Body of pancreas (tissue), 4 donors: ENCODE results near the gene PRR16. TPM values are rescaled to one million over a fixed set of nuclear protein-coding genes. Genes with fewer than 3 reads are reported as not detected.

Experiments used
- ATAC-seq: fragments of 150-250 bp; one replicate; pipeline ENCODE4 v1.9.1; 2016
- DNase-seq, 4 donors: peaks; one replicate each; pipeline ENCODE4 v3.0.0-alpha.2; 2019
- H3K27ac ChIP-seq, 4 donors: fragments of 200-600 bp; sonication (generic); 1 replicate in 3 of 4; 2 replicates in 1 of 4; pipeline versions ENCODE4 v1.5.1 to v1.6.1; 2016 to 2019; ENCODE audit warnings: mild to moderate bottlenecking in 1 of 4, mixed read lengths in 1 of 4, moderate library complexity in 1 of 4
- H3K27me3 ChIP-seq, 2 donors: fragments of 200-600 bp; sonication (generic); one replicate each; pipeline ENCODE4 v1.6.0; 2016; ENCODE audit warnings: mild to moderate bottlenecking in 1 of 2
- H3K36me3 ChIP-seq, 2 donors: fragments of 200-600 bp; sonication (generic); replicated peaks in 1 of 2; 2 replicates each; pipeline ENCODE4 v1.5.1; 2016; ENCODE audit warnings: low read depth in 2 of 2; ENCODE audit not compliant: insufficient read depth in 1 of 2
- H3K4me1 ChIP-seq: fragments of 200-600 bp; sonication (generic); one replicate; pipeline ENCODE4 v1.6.0; 2016
- H3K4me3 ChIP-seq, 2 donors: fragments of 200-600 bp; sonication (generic); 1 replicate in 1 of 2; 2 replicates in 1 of 2; pipeline ENCODE4 v1.5.1; 2016 to 2019
- H3K9me3 ChIP-seq, 3 donors: fragments of 200-600 bp; sonication (generic); 1 replicate in 2 of 3; 2 replicates in 1 of 3; pipeline ENCODE4 v1.5.1; 2016
- CTCF ChIP-seq, 7 experiments: fragments of 450-650 bp in 4 of 7; fragments of 200-600 bp in 3 of 7; sonication (generic) in 3 of 7; IDR thresholded peaks; one replicate each; pipeline ENCODE4 v1.5.1; 2016 to 2019; ENCODE audit warnings: antibody characterized with exemption in 7 of 7
- POLR2A ChIP-seq, 3 donors: fragments of 450-650 bp; IDR thresholded peaks; one replicate each; pipeline ENCODE4 v1.6.1; 2016; ENCODE audit warnings: antibody characterized with exemption in 3 of 3, mild to moderate bottlenecking in 2 of 3
- WGBS, 2 donors: methylation state at CpG; one replicate each; pipeline ENCODE4 v1.1.5; 2017; 5-methylcytosine and 5-hydroxymethylcytosine counted together
- intact Hi-C: fragments of 100-400 bp; cut with DNase I; formaldehyde crosslinking; loops from one replicate; pipeline ENCODE4 v1.15.1; 2023
- total RNA-seq, 2 donors: library from RNA; depleted of rRNA; stranded (reverse); fragments of >200 nt; gene quantifications; one replicate each; pipeline ENCODE4 v1.1.0, GENCODE V29; 2016

Gene PRR16
- total RNA-seq, 2 donors from 2014 or later = 0.78 to 0.99 TPM

- H3K9me3 ChIP-seq = no peaks in the 10 kb centered on the region
- H3K36me3 ChIP-seq = no peaks in the 10 kb centered on the region
- WGBS, 2 donors = 76 to 87% methylated on average over 8 to 9 of the region's 9 CpGs
- no peak overlapping the region for H3K27ac ChIP-seq
- DNase-seq (no peak), ATAC-seq (no peak)
- H3K27me3 ChIP-seq = no peaks in the 10 kb centered on the region
- no peak for TF ChIP-seq POLR2A (IDR thresholded peaks at IDR 0.05)
- TF ChIP-seq CTCF (IDR thresholded peaks at IDR 0.05) = no peak
- H3K4me1 ChIP-seq = no peaks in the 10 kb centered on the region
- H3K4me3 ChIP-seq = no peak overlapping the region
- intact Hi-C loops = no loop called here
Measured at GRCh38 chr5:120451445-120451844, 12.7 kb upstream of the PRR16 start.

- WGBS, 2 donors = 41 to 47% methylated on average over 1 of the region's 1 CpG
- intact Hi-C loops = no loop called here
- Histone ChIP-seq H3K4me1 (no peaks in the 10 kb centered on the region), H3K27me3 (no peaks in the 10 kb centered on the region), H3K9me3 (no peaks in the 10 kb centered on the region), H3K4me3 (no peak overlapping the region), H3K27ac (no peak overlapping the region), H3K36me3 (no peaks in the 10 kb centered on the region)
- DNase-seq (no peak), ATAC-seq (no peak)
- TF ChIP-seq POLR2A (IDR thresholded peaks at IDR 0.05) = no peak
- TF ChIP-seq CTCF (IDR thresholded peaks at IDR 0.05) = no peak
Measured at GRCh38 chr5:120452471-120452870, 11.6 kb upstream of the PRR16 start.

- Histone ChIP-seq H3K4me1 (peaks cover 3% of the 10 kb centered on the region), H3K36me3 (no peaks in the 10 kb centered on the region), H3K4me3 (no peak overlapping the region), H3K27me3 (no peaks in the 10 kb centered on the region), H3K9me3 (no peaks in the 10 kb centered on the region), H3K27ac (no peak overlapping the region)
- ATAC-seq = no peak
- TF ChIP-seq CTCF (IDR thresholded peaks at IDR 0.05) = no peak
- no peak for TF ChIP-seq POLR2A (IDR thresholded peaks at IDR 0.05)
- DNase-seq = no peak
- WGBS, 2 donors = 14 to 17% methylated on average over 1 of the region's 1 CpG
- intact Hi-C loops = no loop called here
Measured at GRCh38 chr5:120454094-120454798, 9.9 kb upstream of the PRR16 start.

GRCh38 chr5:120456006-120456405 is 8.1 kb upstream of the PRR16 start:
- no peak for ATAC-seq
- 18 to 23% methylated on average over 3 of the region's 3 CpGs for WGBS, 2 donors
- no peaks in the 10 kb centered on the region for H3K27me3 ChIP-seq
- H3K36me3 ChIP-seq = no peaks in the 10 kb centered on the region
- no peaks in the 10 kb centered on the region for H3K9me3 ChIP-seq
- TF ChIP-seq POLR2A (IDR thresholded peaks at IDR 0.05) = no peak
- no peak for TF ChIP-seq CTCF (IDR thresholded peaks at IDR 0.05)
- peaks cover 3% of the 10 kb centered on the region for H3K4me1 ChIP-seq
- H3K4me3 ChIP-seq = no peak overlapping the region
- DNase-seq = no peak
- intact Hi-C loops = no loop called here
- no peak overlapping the region for H3K27ac ChIP-seq
